Trophoblast cell (in vitro differentiated cells and primary cell): ENCODE data around the gene MALSU1.

Experiments
- DNase-seq, 2 donors: peaks; one replicate each; pipeline ENCODE4 v3.0.0-alpha.2; 2016
- H2AFZ ChIP-seq: 2 replicates; pipeline ENCODE4 v1.6.1; 2013; ENCODE audit warnings: low read length, moderate library complexity, mild to moderate bottlenecking; ENCODE audit not compliant: insufficient read depth, poor library complexity
- H2AK5ac ChIP-seq: 2 replicates; pipeline ENCODE4 v1.6.1; 2013; ENCODE audit warnings: mild to moderate bottlenecking, low read length
- H2BK120ac ChIP-seq: 2 replicates; pipeline ENCODE4 v1.6.1; 2013; ENCODE audit warnings: low read length, mild to moderate bottlenecking, moderate library complexity; ENCODE audit not compliant: insufficient read depth, poor library complexity
- H2BK12ac ChIP-seq: 2 replicates; pipeline ENCODE4 v1.6.1; 2013; ENCODE audit warnings: mild to moderate bottlenecking, low read length, moderate library complexity
- H2BK5ac ChIP-seq: 2 replicates; pipeline ENCODE4 v1.6.1; 2013; ENCODE audit warnings: low read length, low read depth, moderate library complexity, mild to moderate bottlenecking; ENCODE audit not compliant: poor library complexity
- H3K14ac ChIP-seq: 2 replicates; pipeline ENCODE4 v1.6.1; 2013; ENCODE audit warnings: mild to moderate bottlenecking, low read length
- H3K18ac ChIP-seq: 2 replicates; pipeline ENCODE4 v1.6.1; 2013; ENCODE audit warnings: mild to moderate bottlenecking, low read length
- H3K23ac ChIP-seq: 2 replicates; pipeline ENCODE4 v1.6.1; 2013; ENCODE audit warnings: low read length
- H3K27ac ChIP-seq: 2 replicates; pipeline ENCODE4 v1.5.1; 2013; ENCODE audit warnings: low read depth, mild to moderate bottlenecking, inconsistent platforms, low read length, moderate library complexity
- H3K27me3 ChIP-seq: 2 replicates; pipeline ENCODE4 v1.6.1; 2013; ENCODE audit warnings: inconsistent platforms, mild to moderate bottlenecking, low read length, moderate library complexity; ENCODE audit not compliant: insufficient read depth
- H3K36me3 ChIP-seq, 2 experiments: 1 replicate in 1 of 2; 2 replicates in 1 of 2; pipeline ENCODE4 v1.6.1; 2013; ENCODE audit warnings: low read length in 2 of 2, mild to moderate bottlenecking in 2 of 2, moderate library complexity in 1 of 2; ENCODE audit not compliant: insufficient read depth in 2 of 2, control insufficient read depth in 1 of 2
- H3K4ac ChIP-seq: 2 replicates; pipeline ENCODE4 v1.6.1; 2013; ENCODE audit warnings: low read depth, mild to moderate bottlenecking, low read length, moderate library complexity
- H3K4me1 ChIP-seq, 2 experiments: 1 replicate in 1 of 2; 2 replicates in 1 of 2; pipeline ENCODE4 v1.6.1; 2013; ENCODE audit warnings: low read length in 2 of 2, mild to moderate bottlenecking in 2 of 2, moderate library complexity in 1 of 2; ENCODE audit not compliant: insufficient read depth in 2 of 2, control insufficient read depth in 1 of 2
- H3K4me2 ChIP-seq: 2 replicates; pipeline ENCODE4 v1.6.1; 2013; ENCODE audit warnings: inconsistent platforms, mild to moderate bottlenecking, low read length, moderate library complexity
- H3K4me3 ChIP-seq: 2 replicates; pipeline ENCODE4 v1.5.1; 2013; ENCODE audit warnings: mild to moderate bottlenecking, low read depth, low read length, inconsistent platforms
- H3K79me1 ChIP-seq: one replicate; pipeline ENCODE4 v1.6.1; 2013; ENCODE audit warnings: low read length
- H3K79me2 ChIP-seq: 2 replicates; pipeline ENCODE4 v1.6.1; 2013; ENCODE audit warnings: low read length, mild to moderate bottlenecking; ENCODE audit not compliant: control insufficient read depth, insufficient read depth, poor library complexity
- H3K9ac ChIP-seq: 2 replicates; pipeline ENCODE4 v1.6.1; 2013; ENCODE audit warnings: mild to moderate bottlenecking, low read length
- H3K9me3 ChIP-seq: 2 replicates; pipeline ENCODE4 v1.6.1; 2013; ENCODE audit warnings: low read depth, mild to moderate bottlenecking, control low read depth, inconsistent platforms, low read length; ENCODE audit not compliant: insufficient read depth
- H4K12ac ChIP-seq: 2 replicates; pipeline ENCODE4 v1.6.1; 2013; ENCODE audit warnings: low read depth, mild to moderate bottlenecking, low read length, moderate library complexity
- H4K8ac ChIP-seq: 2 replicates; pipeline ENCODE4 v1.6.1; 2013; ENCODE audit warnings: low read depth, mild to moderate bottlenecking, low read length, moderate library complexity
- H4K91ac ChIP-seq: one replicate; pipeline ENCODE4 v1.6.1; 2013; ENCODE audit warnings: low read depth, mild to moderate bottlenecking, low read length, moderate library complexity
- WGBS: extraction: QIAGEN DNeasy Blood & Tissue Kit; methylation state at CpG from one replicate; pipeline ENCODE4 v1.1.7; 2013; ENCODE audit warnings: missing lambda C conversion rate; ENCODE audit not compliant: insufficient read length, insufficient coverage; ENCODE audit errors: extremely low coverage; 5-methylcytosine and 5-hydroxymethylcytosine counted together

The MALSU1 gene

DNA sequence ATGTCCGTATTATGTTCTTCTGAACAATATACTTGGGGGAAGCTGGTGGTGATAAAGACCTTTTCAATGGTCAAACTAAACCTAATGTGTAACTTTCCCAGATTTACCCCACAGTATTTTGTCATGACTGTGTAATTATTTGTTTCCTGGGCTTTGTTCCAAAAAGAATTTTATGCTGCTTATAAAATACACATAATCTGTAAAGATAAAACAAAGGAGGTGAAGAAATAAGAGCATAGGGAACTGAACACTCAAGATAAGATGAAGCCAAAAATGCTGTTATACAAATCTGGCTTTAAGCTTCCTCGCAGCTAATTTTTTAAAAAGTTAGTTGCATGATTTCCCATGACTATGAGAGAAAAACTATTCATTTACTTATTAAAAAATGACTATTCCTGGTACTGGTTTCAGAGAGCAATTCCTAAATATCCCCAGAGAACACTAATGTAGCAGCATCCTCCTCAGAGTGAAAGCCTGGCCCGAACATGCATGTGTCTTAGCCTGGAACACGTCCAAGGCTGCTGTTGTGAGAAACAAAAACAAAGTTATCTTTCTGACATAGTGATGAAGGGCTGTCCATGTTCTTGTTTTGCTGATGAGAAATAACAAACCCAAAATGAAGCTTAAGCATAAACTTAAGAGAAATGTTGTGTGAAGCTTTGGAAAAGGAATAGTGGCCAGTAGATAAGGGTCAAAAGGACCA is 33.9 kb downstream of the MALSU1 start:
- Histone ChIP-seq H3K4me3 (no peak overlapping the region), H2BK12ac (no peak overlapping the region), H3K18ac (no peak overlapping the region), H3K23ac (no peak overlapping the region), H3K4ac (no peak overlapping the region), H2BK120ac (no peak overlapping the region), H3K36me3 (peaks cover 19 to 24% of the 10 kb centered on the region in 2 experiments), H2AFZ (no peak overlapping the region), H3K4me2 (no peak overlapping the region), H4K8ac (no peak overlapping the region), H3K4me1 (no peaks in the 10 kb centered on the region), H3K9ac (no peak overlapping the region), H4K91ac (no peak overlapping the region), H2AK5ac (no peak overlapping the region), H3K27ac (no peak overlapping the region), H3K9me3 (no peaks in the 10 kb centered on the region), H3K14ac (no peak overlapping the region), H3K79me1 (no peaks in the 10 kb centered on the region), H3K27me3 (no peaks in the 10 kb centered on the region), H4K12ac (no peak overlapping the region), H2BK5ac (no peak overlapping the region), H3K79me2 (no peaks in the 10 kb centered on the region)
- no peak for DNase-seq
- WGBS, result no CpG with 5 or more reads among the region's 4 CpGs

DNA sequence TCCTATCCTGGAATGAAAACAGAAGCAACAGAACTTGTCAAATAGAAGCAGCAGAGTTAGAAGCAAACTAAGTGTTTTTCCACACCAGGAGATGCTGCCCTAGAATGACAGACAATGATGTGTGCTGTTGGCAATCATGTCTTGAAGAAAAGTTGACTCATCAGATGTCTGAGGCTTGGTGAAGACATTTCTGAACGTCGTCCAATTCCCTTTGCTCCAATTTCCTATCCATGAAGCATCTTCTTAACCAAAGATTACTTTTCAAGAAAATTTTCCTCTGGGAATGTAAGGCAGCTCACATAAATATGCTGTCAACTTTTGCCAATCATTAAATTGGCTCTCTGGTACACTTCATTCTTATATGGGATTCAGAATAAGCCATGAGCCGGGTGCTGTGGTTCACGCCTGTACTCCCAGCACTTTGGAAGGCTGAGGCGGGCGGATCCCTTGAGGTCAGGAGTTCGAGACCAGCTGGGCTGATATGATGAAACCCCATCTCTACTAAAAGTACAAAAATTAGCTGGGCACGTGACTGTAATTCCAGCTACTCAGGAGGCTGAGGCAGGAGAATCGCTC is 34.6 kb downstream of the MALSU1 start:
- H3K9me3 ChIP-seq, result no peaks in the 10 kb centered on the region
- no peak overlapping the region for H3K18ac ChIP-seq
- H3K27me3 ChIP-seq, result no peaks in the 10 kb centered on the region
- no peak overlapping the region for H4K12ac ChIP-seq
- H2AFZ ChIP-seq, result no peak overlapping the region
- H3K23ac ChIP-seq, result no peak overlapping the region
- DNase-seq, result no peak
- no peaks in the 10 kb centered on the region for H3K4me1 ChIP-seq
- no peak overlapping the region for H4K91ac ChIP-seq
- H2AK5ac ChIP-seq, result no peak overlapping the region
- H3K36me3 ChIP-seq, result peaks cover 21 to 24% of the 10 kb centered on the region in 2 experiments
- no peak overlapping the region for H3K14ac ChIP-seq
- H3K4me2 ChIP-seq, result no peak overlapping the region
- H2BK120ac ChIP-seq, result no peak overlapping the region
- H2BK12ac ChIP-seq, result no peak overlapping the region
- no peak overlapping the region for H3K4me3 ChIP-seq
- no peaks in the 10 kb centered on the region for H3K79me2 ChIP-seq
- H2BK5ac ChIP-seq, result no peak overlapping the region
- no peaks in the 10 kb centered on the region for H3K79me1 ChIP-seq
- H4K8ac ChIP-seq, result no peak overlapping the region
- no peak overlapping the region for H3K27ac ChIP-seq
- H3K4ac ChIP-seq, result no peak overlapping the region
- no peak overlapping the region for H3K9ac ChIP-seq
- WGBS, result no CpG with 5 or more reads among the region's 9 CpGs

DNA sequence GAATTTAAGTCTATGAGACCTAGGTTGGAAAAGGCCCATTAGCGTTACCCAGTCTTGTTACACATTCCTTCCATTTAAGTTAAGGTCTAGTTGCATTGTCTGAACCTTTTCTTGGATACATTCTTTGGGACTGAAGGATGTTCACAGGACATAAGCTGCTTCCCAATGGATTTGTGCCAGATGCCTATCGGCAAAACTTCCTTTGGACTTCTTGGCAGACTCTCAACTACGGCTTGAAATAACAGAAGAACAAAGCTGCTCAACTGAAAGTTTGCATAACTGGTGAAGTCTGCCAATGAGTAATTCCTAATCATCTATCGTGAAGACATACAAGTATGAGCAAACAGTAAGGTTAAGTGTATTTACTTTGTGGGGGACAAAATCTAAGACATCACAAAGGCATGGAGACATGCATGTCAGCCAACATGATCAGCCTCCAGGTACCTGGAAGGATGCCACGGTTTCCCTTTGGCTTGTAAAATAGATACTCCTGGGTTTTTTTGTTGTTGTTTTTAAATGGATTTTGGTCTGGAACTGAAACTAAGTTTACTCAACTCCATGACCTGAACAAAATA is 35.4 kb downstream of the MALSU1 start:
- Histone ChIP-seq H3K4ac (no peak overlapping the region), H3K9me3 (no peaks in the 10 kb centered on the region), H3K14ac (no peak overlapping the region), H3K4me1 (no peaks in the 10 kb centered on the region), H4K91ac (no peak overlapping the region), H3K79me2 (no peaks in the 10 kb centered on the region), H4K8ac (no peak overlapping the region), H2BK120ac (no peak overlapping the region), H3K36me3 (peaks cover 21 to 24% of the 10 kb centered on the region in 2 experiments), H2BK12ac (no peak overlapping the region), H3K4me2 (no peak overlapping the region), H2AK5ac (no peak overlapping the region), H2BK5ac (no peak overlapping the region), H3K9ac (no peak overlapping the region), H3K4me3 (no peak overlapping the region), H3K79me1 (no peaks in the 10 kb centered on the region), H4K12ac (no peak overlapping the region), H3K23ac (no peak overlapping the region), H2AFZ (no peak overlapping the region), H3K27ac (no peak overlapping the region), H3K27me3 (no peaks in the 10 kb centered on the region), H3K18ac (no peak overlapping the region)
- WGBS, result no CpG with 5 or more reads among the region's 5 CpGs
- DNase-seq, result no peak

DNA sequence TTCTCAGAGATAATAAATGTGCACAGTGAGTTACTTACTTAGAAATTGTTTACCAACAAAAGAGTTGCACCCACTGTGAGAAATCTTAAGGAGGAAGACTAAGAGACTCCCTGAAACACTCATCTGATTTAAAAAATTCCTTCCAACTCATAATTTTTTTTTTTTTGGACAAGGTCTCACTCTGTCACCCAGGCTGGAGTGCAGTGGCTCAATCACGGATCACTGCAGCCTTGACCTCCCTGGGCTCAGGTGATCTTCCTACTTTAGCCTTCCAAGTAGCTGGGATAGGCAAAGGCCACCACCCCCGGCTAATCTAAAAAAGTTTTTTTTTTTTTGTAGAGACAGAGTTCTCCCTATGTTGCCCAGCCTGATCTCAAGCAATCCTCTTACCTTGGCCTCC is 36.0 kb downstream of the MALSU1 start:
- Histone ChIP-seq H3K79me2 (no peaks in the 10 kb centered on the region), H3K4me1 (no peaks in the 10 kb centered on the region), H3K14ac (no peak overlapping the region), H3K27ac (no peak overlapping the region), H3K36me3 (peaks cover 21% of the 10 kb centered on the region in 2 experiments), H3K18ac (no peak overlapping the region), H2AFZ (no peak overlapping the region), H3K79me1 (no peaks in the 10 kb centered on the region), H3K9me3 (no peaks in the 10 kb centered on the region), H2BK120ac (no peak overlapping the region), H4K91ac (no peak overlapping the region), H4K8ac (no peak overlapping the region), H3K27me3 (no peaks in the 10 kb centered on the region), H4K12ac (no peak overlapping the region), H3K4me3 (no peak overlapping the region), H2BK12ac (no peak overlapping the region), H3K9ac (no peak overlapping the region), H3K4ac (no peak overlapping the region), H2BK5ac (no peak overlapping the region), H3K23ac (no peak overlapping the region), H3K4me2 (no peak overlapping the region), H2AK5ac (no peak overlapping the region)
- no CpG with 5 or more reads among the region's 2 CpGs for WGBS
- no peak for DNase-seq
